SK-N-SH (cell line): Measurements from ENCODE around the gene MARVELD1. TPM values are rescaled to one million over a fixed set of nuclear protein-coding genes. Genes with fewer than 3 reads are reported as not detected.
A peak's percentile ranks its signal among the peaks of the same experiment; 100 is the strongest.
"Not testable (repeated sequence)": the region's sequence is repeated elsewhere in the genome, so short reads cannot be mapped to it uniquely, and the experiment has no call there.

Experiments
- CTCF ChIA-PET: fragments of 300-600, 350-600 bp; formaldehyde crosslinking; extraction: SDS; loops from one replicate; lab custom pipeline; 2021; lab: Yijun Ruan, JAX
- POLR2A ChIA-PET: fragments of 350-600 bp; sonication (Branson Sonifier 250); formaldehyde crosslinking; extraction: SDS; loops from one replicate; lab custom pipeline; 2020; ENCODE audit warnings: antibody characterized with exemption, inconsistent platforms; lab: Yijun Ruan, JAX
- DNase-seq: peaks from one replicate; pipeline ENCODE4 v3.0.0; 2012
- H2AFZ ChIP-seq: fragments of 200-600 bp; sonication (generic); 2 replicates; pipeline ENCODE4 v1.8.1; 2016; ENCODE audit warnings: antibody characterized with exemption, mild to moderate bottlenecking, low read depth
- H3F3A ChIP-seq: fragments of 200-600 bp; sonication (generic); replicated peaks from 2 replicates; pipeline ENCODE3; 2016; ENCODE audit warnings: antibody characterized with exemption, mild to moderate bottlenecking; ENCODE audit not compliant: insufficient read depth
- H3K27ac ChIP-seq, 2 experiments: fragments of 200-500 bp in 1 of 2; fragments of 200-600 bp in 1 of 2; sonication (Bioruptor generic) in 1 of 2; sonication (generic), shearing (Covaris generic) in 1 of 2; 2 replicates each; pipeline versions ENCODE4 v1.5.1 to v1.6.1; 2014 to 2016; ENCODE audit warnings: low read depth in 2 of 2, inconsistent platforms in 1 of 2, low read length in 1 of 2, mild to moderate bottlenecking in 1 of 2, mixed read lengths in 1 of 2
- H3K27me3 ChIP-seq: fragments of 200-600 bp; sonication (generic), shearing (Covaris generic); 2 replicates; pipeline ENCODE4 v1.6.1; 2016; ENCODE audit warnings: mixed run types; ENCODE audit not compliant: insufficient read depth
- H3K36me3 ChIP-seq, 2 experiments: fragments of 200-500 bp in 1 of 2; fragments of 200-600 bp in 1 of 2; sonication (Bioruptor generic) in 1 of 2; sonication (generic) in 1 of 2; replicated peaks in 1 of 2; 2 replicates each; pipeline versions ENCODE3 to v1.5.1; 2014 to 2016; ENCODE audit warnings: low read length in 1 of 2, mild to moderate bottlenecking in 1 of 2; ENCODE audit not compliant: insufficient read depth in 2 of 2, control insufficient read depth in 1 of 2
- H3K4me1 ChIP-seq, 2 experiments: fragments of 200-500 bp in 1 of 2; fragments of 200-600 bp in 1 of 2; sonication (Bioruptor generic) in 1 of 2; sonication (generic), shearing (Covaris generic) in 1 of 2; 2 replicates each; pipeline versions ENCODE4 v1.5.1 to v1.6.1; 2014 to 2016; ENCODE audit warnings: low read depth in 1 of 2, low read length in 1 of 2, mixed run types in 1 of 2; ENCODE audit not compliant: insufficient read depth in 2 of 2, control insufficient read depth in 1 of 2
- H3K4me2 ChIP-seq: fragments of 200-600 bp; sonication (generic), shearing (Covaris generic); 2 replicates; pipeline ENCODE4 v1.6.1; 2017; ENCODE audit warnings: mixed run types
- H3K4me3 ChIP-seq, 2 experiments: fragments of 200-500 bp in 1 of 2; fragments of 200-600 bp in 1 of 2; sonication (Bioruptor generic) in 1 of 2; sonication (generic), shearing (Covaris generic) in 1 of 2; 2 replicates each; pipeline versions ENCODE4 v1.5.1 to v1.8.1; 2014 to 2016; ENCODE audit warnings: low read depth in 2 of 2, inconsistent platforms in 1 of 2, low read length in 1 of 2, mild to moderate bottlenecking in 1 of 2, mixed read lengths in 1 of 2, moderate library complexity in 1 of 2
- H3K79me2 ChIP-seq: fragments of 200-600 bp; sonication (generic); 2 replicates; pipeline ENCODE4 v1.8.1; 2017; ENCODE audit warnings: mild to moderate bottlenecking; ENCODE audit not compliant: insufficient read depth
- H3K9ac ChIP-seq: fragments of 200-600 bp; sonication (generic); 2 replicates; pipeline ENCODE4 v1.6.1; 2017; ENCODE audit warnings: mixed run types
- H3K9me2 ChIP-seq: fragments of 200-600 bp; sonication (generic); 2 replicates; pipeline ENCODE4 v1.6.1; 2017; ENCODE audit warnings: mixed run types
- H3K9me3 ChIP-seq: fragments of 200-600 bp; sonication (generic); 2 replicates; pipeline ENCODE4 v1.6.1; 2017; ENCODE audit warnings: mixed run types, mild to moderate bottlenecking, moderate library complexity
- H4K20me1 ChIP-seq: fragments of 200-600 bp; sonication (generic); 2 replicates; pipeline ENCODE4 v1.6.1; 2017; ENCODE audit warnings: mild to moderate bottlenecking, mixed run types; ENCODE audit not compliant: insufficient read depth
- CHD2 ChIP-seq: fragments of 150-350 bp; IDR thresholded peaks from 2 replicates; pipeline ENCODE4 v1.6.1; 2018; ENCODE audit warnings: low read length; ENCODE audit not compliant: partially characterized antibody
- ELF1 ChIP-seq: IDR thresholded peaks from 2 replicates; pipeline ENCODE4 v1.4.0; 2012
- EP300 ChIP-seq, 2 experiments: IDR thresholded peaks; 2 replicates each; pipeline versions ENCODE4 v1.4.0 to v1.6.1; 2012; ENCODE audit warnings: borderline replicate concordance in 1 of 2, low read depth in 1 of 2, low read length in 1 of 2
- EZH2phosphoT487 ChIP-seq: fragments of 200-600 bp; sonication (generic); IDR thresholded peaks from 2 replicates; pipeline ENCODE4 v1.6.1; 2017; ENCODE audit warnings: low read depth, mixed run types, mild to moderate bottlenecking, antibody characterized with exemption, moderate library complexity, borderline replicate concordance
- FOSL2 ChIP-seq: IDR thresholded peaks from 2 replicates; pipeline ENCODE4 v1.4.0; 2012; ENCODE audit warnings: low read depth, mild to moderate bottlenecking, moderate library complexity, borderline replicate concordance
- GABPA ChIP-seq: IDR thresholded peaks from 2 replicates; pipeline ENCODE4 v1.4.0; 2012; ENCODE audit warnings: low read depth, mild to moderate bottlenecking
- JUND ChIP-seq: IDR thresholded peaks from 2 replicates; pipeline ENCODE4 v1.4.0; 2012
- NRF1 ChIP-seq: IDR thresholded peaks from 2 replicates; pipeline ENCODE4 v1.6.1; 2012; ENCODE audit warnings: low read depth, mild to moderate bottlenecking, low read length
- RAD21 ChIP-seq: IDR thresholded peaks from 2 replicates; pipeline ENCODE4 v1.6.1; 2012; ENCODE audit warnings: mild to moderate bottlenecking, low read length
- RXRA ChIP-seq: IDR thresholded peaks from 2 replicates; pipeline ENCODE4 v1.4.0; 2012; ENCODE audit warnings: low read depth, mild to moderate bottlenecking, borderline replicate concordance
- SIN3A ChIP-seq: IDR thresholded peaks from 2 replicates; pipeline ENCODE4 v1.6.1; 2012; ENCODE audit warnings: low read depth, mild to moderate bottlenecking, low read length, moderate library complexity, borderline replicate concordance
- SMC3 ChIP-seq: IDR thresholded peaks from 2 replicates; pipeline ENCODE4 v1.6.1; 2012; ENCODE audit warnings: low read depth, low read length, improper control_type of control experiment
- TEAD4 ChIP-seq: IDR thresholded peaks from 2 replicates; pipeline ENCODE4 v1.4.0; 2012; ENCODE audit warnings: mild to moderate bottlenecking, borderline replicate concordance; ENCODE audit not compliant: insufficient read depth
- ZBTB33 ChIP-seq: IDR thresholded peaks from 2 replicates; pipeline ENCODE4 v1.4.0; 2012; ENCODE audit warnings: low read depth, borderline replicate concordance
- WGBS: methylation state at CpG from one replicate; pipeline ENCODE4 v1.1.6; 2017; ENCODE audit warnings: low lambda C conversion rate; 5-methylcytosine and 5-hydroxymethylcytosine counted together
- polyA plus RNA-seq, 3 experiments: library from polyadenylated mRNA; depleted of rRNA; stranded (reverse); fragments of >200 nt; gene quantifications; 2 replicates each; pipeline ENCODE4 v1.2.3, GENCODE V29; 2012
- TF ChIP-seq, protein P1 (sequence below): fragments of 200-600 bp; sonication (generic); IDR thresholded peaks from 2 replicates; pipeline ENCODE4 v1.6.1; 2017; ENCODE audit warnings: antibody characterized with exemption, mild to moderate bottlenecking, moderate library complexity

MARVELD1 gene
- polyA plus RNA-seq, 1 of the 3 experiments (the other 2 are of a cell fraction): 53.0 TPM

- Histone ChIP-seq H3F3A (peaks cover 15% of the 10 kb centered on the region), H3K4me2 (no peak overlapping the region)
These were observed 23.4 kb upstream of the MARVELD1 start for GRCh38 chr10:97690133-97690532.

GRCh38 chr10:97698072-97698655 lies 15.4 kb upstream of the MARVELD1 start:
- H3K9ac ChIP-seq, H3F3A ChIP-seq, H3K27ac ChIP-seq, H3K4me1 ChIP-seq, H3K4me3 ChIP-seq, H3K9me3 ChIP-seq, H2AFZ ChIP-seq, H3K9me2 ChIP-seq, H3K36me3 ChIP-seq, H3K4me2 ChIP-seq, DNase-seq, H4K20me1 ChIP-seq, H3K79me2 ChIP-seq, H3K27me3 ChIP-seq: not testable (repeated sequence)
- WGBS: 81% methylated on average over 11 of the region's 11 CpGs
- ChIA-PET POLR2A (interaction anchor here (1.0 kb wide), 1 partner anchor 11 kb away, joined by 4 read pairs; the partner anchor contains the start of gene AVPI1), CTCF (interaction anchor here (1.0 to 3.7 kb wide), 6 partner anchors 10 to 34 kb away, joined by 3 to 22 read pairs (median 7); partner anchors contain the start of gene MARVELD1)

More at GRCh38 chr10:97690133-97690532, 23.4 kb upstream of the MARVELD1 start:
- H3K9ac ChIP-seq: no peak overlapping the region
- WGBS: 85% methylated on average over 3 of the region's 3 CpGs
- peaks cover 16 to 23% of the 10 kb centered on the region in 2 experiments; a peak in 3 of 4 replicates for H3K4me1 ChIP-seq
- H3K36me3 ChIP-seq: no peaks in the 10 kb centered on the region
- no peak overlapping the region for H3K4me3 ChIP-seq
- ChIA-PET POLR2A (no interaction called here), CTCF (interaction anchor here (3.4 to 5.8 kb wide), 3 partner anchors 12 to 19 kb away, joined by 20 to 60 read pairs (median 45); no protein-coding TSS in a partner anchor)
- H3K27ac ChIP-seq: peak overlapping the region in 1 of 2 experiments; percentile 61; a peak in 1 of 4 replicates
- no peaks in the 10 kb centered on the region for H3K27me3 ChIP-seq
- H3K9me3 ChIP-seq: no peaks in the 10 kb centered on the region
- peaks cover 12% of the 10 kb centered on the region; the same call in 1 of the 2 replicates for H3K79me2 ChIP-seq
- no peak for DNase-seq
- no peak for TF ChIP-seq GABPA
- TF ChIP-seq EZH2phosphoT487: no peak
- no peak for TF ChIP-seq FOSL2
- TF ChIP-seq SIN3A: no peak
- no peak for TF ChIP-seq CHD2
- no peak for TF ChIP-seq JUND
- no peaks in the 10 kb centered on the region for H4K20me1 ChIP-seq
- no peaks in the 10 kb centered on the region for H3K9me2 ChIP-seq
- H2AFZ ChIP-seq: peak overlapping the region; percentile 32; the same call in 1 of the 2 replicates

DNA sequence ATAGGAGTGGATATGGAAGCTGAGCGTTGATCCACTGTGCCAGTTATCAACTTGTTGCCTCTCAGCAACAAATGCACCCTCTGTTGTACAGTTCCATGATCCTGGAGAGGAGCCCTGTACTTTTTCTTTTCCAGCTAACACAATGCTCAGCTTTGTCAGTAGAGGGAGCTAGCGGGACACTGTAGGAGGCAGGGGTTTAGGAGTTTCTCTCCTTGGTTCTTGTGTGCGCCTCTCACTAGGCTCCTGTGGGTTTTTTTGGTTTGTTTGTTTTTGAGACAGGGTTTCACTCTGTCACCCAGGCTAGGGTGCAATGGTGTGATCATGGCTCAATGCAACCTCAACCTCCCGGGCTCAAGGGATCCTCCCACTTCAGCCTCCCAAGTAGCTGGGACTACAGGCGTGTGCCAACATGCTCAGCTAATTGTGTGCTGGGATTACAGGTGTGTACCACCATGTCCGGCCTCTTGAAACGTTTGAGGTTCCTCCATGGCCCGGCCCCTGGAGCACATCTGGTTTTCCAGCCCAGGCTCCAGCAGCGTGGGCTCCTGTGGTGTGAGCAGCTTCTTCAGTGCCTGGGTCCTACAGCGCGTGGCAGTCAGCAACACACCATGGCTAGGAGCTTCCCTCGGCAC lies 12.0 kb upstream of the MARVELD1 start:
- POLR2A ChIA-PET: interaction anchor here (1.0 kb wide), 1 partner anchor 18 kb away, joined by 3 read pairs; no protein-coding TSS in a partner anchor
- H3K4me1 ChIP-seq: no peaks in the 10 kb centered on the region
- TF ChIP-seq NRF1 (no peak), TEAD4 (no peak), RXRA (no peak), JUND (no peak), ZBTB33 (no peak), SMC3 (peak; percentile 78), RAD21 (peak; percentile 88), ELF1 (no peak), EP300 (IDR thresholded peaks at IDR 0.05; ENCODE audit: borderline replicate concordance in 1 of 2, low read depth in 1 of 2, low read length in 1 of 2) (no peak)
- TF ChIP-seq, protein P1, sequence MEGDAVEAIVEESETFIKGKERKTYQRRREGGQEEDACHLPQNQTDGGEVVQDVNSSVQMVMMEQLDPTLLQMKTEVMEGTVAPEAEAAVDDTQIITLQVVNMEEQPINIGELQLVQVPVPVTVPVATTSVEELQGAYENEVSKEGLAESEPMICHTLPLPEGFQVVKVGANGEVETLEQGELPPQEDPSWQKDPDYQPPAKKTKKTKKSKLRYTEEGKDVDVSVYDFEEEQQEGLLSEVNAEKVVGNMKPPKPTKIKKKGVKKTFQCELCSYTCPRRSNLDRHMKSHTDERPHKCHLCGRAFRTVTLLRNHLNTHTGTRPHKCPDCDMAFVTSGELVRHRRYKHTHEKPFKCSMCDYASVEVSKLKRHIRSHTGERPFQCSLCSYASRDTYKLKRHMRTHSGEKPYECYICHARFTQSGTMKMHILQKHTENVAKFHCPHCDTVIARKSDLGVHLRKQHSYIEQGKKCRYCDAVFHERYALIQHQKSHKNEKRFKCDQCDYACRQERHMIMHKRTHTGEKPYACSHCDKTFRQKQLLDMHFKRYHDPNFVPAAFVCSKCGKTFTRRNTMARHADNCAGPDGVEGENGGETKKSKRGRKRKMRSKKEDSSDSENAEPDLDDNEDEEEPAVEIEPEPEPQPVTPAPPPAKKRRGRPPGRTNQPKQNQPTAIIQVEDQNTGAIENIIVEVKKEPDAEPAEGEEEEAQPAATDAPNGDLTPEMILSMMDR: peak; percentile 86

More for the DNA sequence above, 12.0 kb upstream of the MARVELD1 start:
- no peaks in the 10 kb centered on the region for H3K79me2 ChIP-seq
- no peak overlapping the region for H3K27ac ChIP-seq
- H3K4me3 ChIP-seq: no peak overlapping the region; a peak in 1 of 4 replicates
- H3F3A ChIP-seq: no peaks in the 10 kb centered on the region
- H2AFZ ChIP-seq: no peak overlapping the region; the same call in 1 of the 2 replicates
- peak; percentile 78 for DNase-seq
- H3K9me2 ChIP-seq: no peaks in the 10 kb centered on the region
- H3K9ac ChIP-seq: no peak overlapping the region
- H4K20me1 ChIP-seq: no peaks in the 10 kb centered on the region
- H3K4me2 ChIP-seq: no peak overlapping the region
- H3K36me3 ChIP-seq: no peaks in the 10 kb centered on the region
- WGBS: 44% methylated on average over 12 of the region's 12 CpGs
- H3K9me3 ChIP-seq: no peaks in the 10 kb centered on the region
- CTCF ChIA-PET: interaction anchor here (0.6 to 25.0 kb wide), 28 partner anchors 8 to 237 kb away, joined by 3 to 687 read pairs (median 6); partner anchors contain the start of genes ANKRD2, AVPI1, MARVELD1 and ZFYVE27
- H3K27me3 ChIP-seq: no peaks in the 10 kb centered on the region
